ENCODE data around the gene MPP1.
"Not testable (repeated sequence)": the region's sequence is repeated elsewhere in the genome, so short reads cannot be mapped to it uniquely, and the experiment has no call there.

MPP1 gene

DNA sequence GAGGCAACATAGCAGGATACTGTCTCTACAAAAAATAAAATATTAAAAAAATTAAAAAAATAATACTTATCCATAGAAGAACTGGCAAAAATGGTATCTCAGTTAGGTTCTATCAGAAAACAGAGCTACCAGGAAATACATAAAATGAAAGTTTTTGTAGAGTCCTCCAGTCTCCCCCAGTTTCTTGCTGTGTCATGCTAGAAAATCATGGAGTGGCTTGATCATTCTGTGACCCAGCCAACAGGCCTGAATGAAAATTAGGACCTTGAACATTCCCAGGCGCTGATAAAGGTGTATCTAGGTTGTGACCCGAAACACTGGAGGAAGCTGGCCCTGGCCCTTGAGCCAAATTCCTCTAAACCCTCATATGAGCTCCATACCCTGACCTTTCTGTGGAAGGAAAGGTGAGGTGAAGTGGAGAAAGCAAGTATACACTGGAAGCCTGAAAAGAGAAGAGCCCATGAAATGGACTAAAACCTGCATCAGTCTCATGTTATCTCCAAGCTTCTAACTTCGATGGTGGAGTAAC is 28.5 kb upstream of the MPP1 start:
- no peaks in the 10 kb centered on the region for H3K4me1 ChIP-seq
- DNase-seq, result no peak
- H3K27me3 ChIP-seq, result no peaks in the 10 kb centered on the region
- no peak overlapping the region for H3K4me3 ChIP-seq (ENCODE audit: low read depth, low read length)
- H3K36me3 ChIP-seq, result no peaks in the 10 kb centered on the region
- H3K9me3 ChIP-seq, result no peaks in the 10 kb centered on the region
- TF ChIP-seq, protein P1, sequence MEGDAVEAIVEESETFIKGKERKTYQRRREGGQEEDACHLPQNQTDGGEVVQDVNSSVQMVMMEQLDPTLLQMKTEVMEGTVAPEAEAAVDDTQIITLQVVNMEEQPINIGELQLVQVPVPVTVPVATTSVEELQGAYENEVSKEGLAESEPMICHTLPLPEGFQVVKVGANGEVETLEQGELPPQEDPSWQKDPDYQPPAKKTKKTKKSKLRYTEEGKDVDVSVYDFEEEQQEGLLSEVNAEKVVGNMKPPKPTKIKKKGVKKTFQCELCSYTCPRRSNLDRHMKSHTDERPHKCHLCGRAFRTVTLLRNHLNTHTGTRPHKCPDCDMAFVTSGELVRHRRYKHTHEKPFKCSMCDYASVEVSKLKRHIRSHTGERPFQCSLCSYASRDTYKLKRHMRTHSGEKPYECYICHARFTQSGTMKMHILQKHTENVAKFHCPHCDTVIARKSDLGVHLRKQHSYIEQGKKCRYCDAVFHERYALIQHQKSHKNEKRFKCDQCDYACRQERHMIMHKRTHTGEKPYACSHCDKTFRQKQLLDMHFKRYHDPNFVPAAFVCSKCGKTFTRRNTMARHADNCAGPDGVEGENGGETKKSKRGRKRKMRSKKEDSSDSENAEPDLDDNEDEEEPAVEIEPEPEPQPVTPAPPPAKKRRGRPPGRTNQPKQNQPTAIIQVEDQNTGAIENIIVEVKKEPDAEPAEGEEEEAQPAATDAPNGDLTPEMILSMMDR (IDR thresholded peaks at IDR 0.05; ENCODE audit: low read depth, low read length), result no peak

DNA sequence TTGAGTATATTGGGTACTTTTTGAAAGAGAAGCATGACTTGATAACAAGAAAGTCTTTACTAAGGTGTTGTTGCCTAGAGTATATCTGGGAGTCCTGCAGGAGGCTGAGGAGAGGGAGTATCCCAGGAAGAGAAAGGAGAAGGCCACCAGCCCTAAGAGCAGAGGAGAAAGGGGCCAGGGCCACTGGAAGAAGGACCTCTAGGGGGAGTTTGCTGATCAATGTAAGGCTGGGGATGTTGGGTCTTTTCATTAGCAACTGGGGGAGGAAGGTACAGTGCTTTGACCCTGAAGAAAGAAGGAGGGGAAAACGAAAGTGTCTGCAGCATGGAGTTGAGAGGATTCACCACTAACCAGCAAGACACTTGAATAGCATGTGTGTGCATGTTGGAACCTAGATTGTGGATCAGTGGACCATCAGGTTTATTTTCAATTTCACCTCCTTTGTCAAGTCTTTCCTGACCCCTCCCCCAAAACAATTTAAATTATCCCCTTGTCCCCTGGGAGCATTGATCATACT is 24.7 kb upstream of the MPP1 start:
- no peaks in the 10 kb centered on the region for H3K9me3 ChIP-seq
- no peaks in the 10 kb centered on the region for H3K27me3 ChIP-seq
- no peaks in the 10 kb centered on the region for H3K36me3 ChIP-seq
- no peak for DNase-seq
- TF ChIP-seq, protein P1 (IDR thresholded peaks at IDR 0.05; ENCODE audit: low read depth, low read length), result no peak
- no peaks in the 10 kb centered on the region for H3K4me1 ChIP-seq
- H3K4me3 ChIP-seq (ENCODE audit: low read depth, low read length), result no peak overlapping the region

DNA sequence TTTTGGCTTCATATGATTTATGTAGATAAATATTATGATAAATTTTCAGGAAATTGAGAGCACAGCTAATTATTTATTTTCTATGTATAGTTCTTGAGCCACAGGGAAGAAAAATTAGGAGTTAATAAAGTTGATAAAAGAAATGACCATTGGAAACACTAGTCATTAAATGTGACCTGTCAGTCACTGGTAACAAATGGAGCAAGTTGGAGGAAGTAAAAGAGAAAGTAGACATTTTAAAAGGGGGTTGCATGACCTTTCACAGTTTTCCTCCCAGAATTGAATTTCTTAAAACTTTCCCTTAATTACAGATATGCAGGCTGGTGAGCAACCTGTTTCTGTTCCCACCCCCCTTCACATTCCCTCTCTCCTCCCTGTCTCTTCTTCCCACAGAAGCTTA is 23.8 kb upstream of the MPP1 start:
- DNase-seq, result no peak
- TF ChIP-seq, protein P1 (IDR thresholded peaks at IDR 0.05; ENCODE audit: low read depth, low read length), result no peak
- Histone ChIP-seq H3K36me3 (no peaks in the 10 kb centered on the region), H3K9me3 (no peaks in the 10 kb centered on the region), H3K27me3 (no peaks in the 10 kb centered on the region), H3K4me1 (no peaks in the 10 kb centered on the region), H3K4me3 (ENCODE audit: low read depth, low read length) (no peak overlapping the region)

DNA sequence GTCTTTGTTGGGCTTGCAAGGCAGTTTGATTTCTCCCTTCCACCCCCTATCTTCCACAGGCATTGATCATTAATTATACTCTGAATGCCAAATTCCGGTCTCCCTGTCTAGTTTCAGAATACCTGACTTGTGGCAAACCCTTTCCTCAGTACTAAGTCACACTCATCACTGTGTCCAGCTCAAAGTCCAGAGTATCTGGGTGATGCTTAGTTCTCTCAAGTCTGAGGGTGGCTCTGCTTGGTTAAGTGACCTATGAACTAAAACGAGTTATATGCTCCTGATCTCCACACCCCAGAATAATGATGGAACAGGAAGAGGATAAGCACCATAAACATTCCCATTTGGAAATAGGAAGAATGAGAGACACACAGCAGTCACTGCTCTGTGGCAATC is 22.7 kb upstream of the MPP1 start:
- Histone ChIP-seq H3K27me3 (no peaks in the 10 kb centered on the region), H3K4me1 (no peaks in the 10 kb centered on the region), H3K36me3 (no peaks in the 10 kb centered on the region), H3K4me3 (ENCODE audit: low read depth, low read length) (no peak overlapping the region), H3K9me3 (no peaks in the 10 kb centered on the region)
- no peak for DNase-seq
- TF ChIP-seq, protein P1 (IDR thresholded peaks at IDR 0.05; ENCODE audit: low read depth, low read length), result no peak

DNA sequence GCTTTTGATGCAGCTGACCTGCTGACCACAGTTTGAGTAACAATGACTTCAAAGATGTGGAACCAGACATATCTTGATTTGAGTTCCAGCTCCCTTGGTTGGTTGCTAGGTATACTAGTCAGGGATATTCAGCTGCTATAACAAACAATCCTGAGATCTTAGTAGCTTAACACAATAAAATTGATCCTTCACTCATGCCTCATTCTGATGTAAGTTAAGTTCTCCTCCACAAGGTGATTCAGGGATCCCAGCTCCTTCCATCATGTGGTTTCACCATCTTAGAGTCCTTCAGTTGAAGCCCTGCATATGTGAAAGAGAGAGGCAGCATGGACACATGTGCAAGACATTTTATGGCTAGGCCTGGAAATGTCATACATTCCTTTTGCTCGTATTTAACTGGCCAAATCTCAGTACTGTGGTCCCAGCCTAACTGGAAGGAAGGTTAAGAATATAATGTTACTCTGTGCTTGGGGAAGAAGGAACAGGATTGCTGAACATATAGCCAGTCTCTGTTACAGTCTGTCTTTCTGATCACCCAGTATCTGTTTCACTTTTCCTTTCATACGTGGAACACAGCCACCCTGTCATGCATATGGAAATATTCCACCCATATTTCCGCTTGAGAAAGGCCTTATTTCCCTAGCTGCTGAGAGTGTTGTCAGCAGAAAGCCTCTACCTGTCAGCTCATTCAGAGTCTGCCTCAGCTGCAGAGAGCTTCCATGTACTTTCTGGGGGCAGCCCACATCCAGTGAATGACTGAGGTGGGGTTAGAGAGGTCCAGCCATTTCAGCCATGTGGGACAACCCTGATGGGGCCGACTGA is 22.1 kb upstream of the MPP1 start:
- no peaks in the 10 kb centered on the region for H3K36me3 ChIP-seq
- H3K4me3 ChIP-seq (ENCODE audit: low read depth, low read length), result no peak overlapping the region
- TF ChIP-seq, protein P1 (IDR thresholded peaks at IDR 0.05; ENCODE audit: low read depth, low read length), result no peak
- no peaks in the 10 kb centered on the region for H3K27me3 ChIP-seq
- no peak for DNase-seq
- no peaks in the 10 kb centered on the region for H3K9me3 ChIP-seq
- no peaks in the 10 kb centered on the region for H3K4me1 ChIP-seq

DNA sequence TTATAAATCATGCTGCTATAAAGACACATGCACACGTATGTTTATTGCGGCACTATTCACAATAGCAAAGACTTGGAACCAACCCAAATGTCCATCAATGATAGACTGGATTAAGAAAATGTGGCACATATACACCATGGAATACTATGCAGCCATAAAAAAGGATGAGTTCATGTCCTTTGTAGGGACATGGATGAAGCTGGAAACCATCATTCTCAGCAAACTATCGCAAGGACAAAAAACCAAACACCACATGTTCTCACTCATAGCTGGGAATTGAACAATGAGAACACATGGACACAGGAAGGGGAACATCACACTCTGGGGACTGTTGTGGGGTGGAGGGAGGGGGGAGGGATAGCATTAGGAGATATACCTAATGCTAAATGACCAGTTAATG is 20.3 kb upstream of the MPP1 start:
- DNase-seq; H3K9me3 ChIP-seq; H3K36me3 ChIP-seq; H3K4me3 ChIP-seq (ENCODE audit: low read depth, low read length); H3K27me3 ChIP-seq; H3K4me1 ChIP-seq: not testable (repeated sequence)

Data from BE2C (cell line).